ENCODE results near the gene IGDCC3.

The IGDCC3 gene

GRCh38 chr15:65338823-65339222, 39.0 kb downstream of the IGDCC3 start:
- no peak for DNase-seq

GRCh38 chr15:65338366-65338765, 39.4 kb downstream of the IGDCC3 start:
- DNase-seq: no peak

GRCh38 chr15:65337436-65338070, 40.2 kb downstream of the IGDCC3 start:
- DNase-seq: no peak

- DNase-seq: no peak
Measured at GRCh38 chr15:65336493-65337435, 41.0 kb downstream of the IGDCC3 start.

- DNase-seq: no peak
Measured at GRCh38 chr15:65335278-65336055, 42.3 kb downstream of the IGDCC3 start.

- DNase-seq: no peak
Measured at GRCh38 chr15:65334586-65335231, 43.1 kb downstream of the IGDCC3 start.

- DNase-seq: no peak
Measured at GRCh38 chr15:65333856-65334255, 43.9 kb downstream of the IGDCC3 start.

- no peak for DNase-seq
Measured at GRCh38 chr15:65333148-65333820, 44.5 kb downstream of the IGDCC3 start.

- DNase-seq: no peak
Measured at GRCh38 chr15:65332391-65333147, 45.2 kb downstream of the IGDCC3 start.

- no peak for DNase-seq
Measured at GRCh38 chr15:65331811-65332210, 46.0 kb downstream of the IGDCC3 start.

GRCh38 chr15:65330934-65331645, 46.7 kb downstream of the IGDCC3 start:
- DNase-seq: no peak

GRCh38 chr15:65329984-65330735, 47.6 kb downstream of the IGDCC3 start:
- DNase-seq: no peak

GRCh38 chr15:65329288-65329983, 48.4 kb downstream of the IGDCC3 start:
- no peak for DNase-seq

GRCh38 chr15:65328506-65329287, 49.1 kb downstream of the IGDCC3 start:
- DNase-seq: no peak

GRCh38 chr15:65327651-65328393, 50.0 kb downstream of the IGDCC3 start:
- no peak for DNase-seq

- no peak for DNase-seq
Measured at GRCh38 chr15:65326818-65327217, 51.0 kb downstream of the IGDCC3 start.

GRCh38 chr15:65326117-65326526, 51.7 kb downstream of the IGDCC3 start:
- no peak for DNase-seq

GRCh38 chr15:65323071-65323511, 54.7 kb downstream of the IGDCC3 start:
- DNase-seq: no peak

All from activated CD4-positive, alpha-beta T cell treated with anti-CD3 and anti-CD28 coated beads, Interleukin-2, amount 50 U/mL, for 48 hours (primary cell).